ENCODE measurements around the gene MNT.

Gene MNT

DNA sequence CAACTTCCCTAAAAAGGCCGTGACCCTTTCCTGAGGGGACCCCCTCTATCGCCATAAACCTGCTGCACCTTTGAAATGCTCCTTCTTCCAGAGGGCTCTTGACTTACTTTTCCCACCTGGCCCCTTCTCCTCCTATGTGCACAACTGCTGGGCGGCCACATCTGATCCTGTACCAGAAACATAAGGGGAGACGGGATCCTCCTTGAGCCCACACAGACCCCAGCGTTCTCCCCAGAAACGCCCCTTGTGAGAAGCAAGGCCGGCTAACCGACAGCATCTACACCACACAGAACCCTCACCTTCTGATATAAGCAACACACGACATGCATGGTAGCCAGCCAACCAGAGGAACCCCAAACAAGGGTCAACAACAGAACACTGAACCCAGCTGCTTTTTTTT, 14.2 kb upstream of the MNT start:
- no peak for DNase-seq

DNA sequence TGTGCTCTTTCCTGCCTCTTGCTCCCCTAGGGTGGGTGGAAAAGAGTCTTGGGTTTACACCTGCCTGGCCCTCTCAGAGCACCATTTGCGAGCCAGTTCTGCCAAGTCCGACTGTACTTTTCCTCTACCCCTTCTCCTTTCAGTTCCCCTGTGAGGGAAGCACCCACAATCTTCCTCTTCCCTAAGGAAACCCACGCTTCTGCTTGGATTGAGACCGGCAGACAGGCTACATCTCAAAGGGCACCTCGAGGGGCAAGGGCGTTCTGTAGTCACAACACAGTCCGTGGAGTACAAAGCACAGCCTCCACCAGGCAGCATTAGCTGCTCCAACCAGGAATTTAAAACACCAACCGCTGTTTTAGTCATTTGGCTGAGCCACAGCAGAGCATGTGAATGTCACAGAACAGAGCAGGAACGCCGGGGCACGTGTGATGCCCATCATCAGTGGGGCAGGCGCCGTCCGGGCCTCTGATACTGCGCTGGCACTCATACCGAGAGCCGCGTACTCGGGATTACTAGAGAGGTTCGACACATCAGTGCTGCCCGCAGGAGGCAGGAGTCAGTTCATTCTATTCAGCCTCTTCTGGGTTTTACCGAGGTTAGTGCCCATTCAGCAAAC, 13.7 kb upstream of the MNT start:
- no peak for DNase-seq

DNA sequence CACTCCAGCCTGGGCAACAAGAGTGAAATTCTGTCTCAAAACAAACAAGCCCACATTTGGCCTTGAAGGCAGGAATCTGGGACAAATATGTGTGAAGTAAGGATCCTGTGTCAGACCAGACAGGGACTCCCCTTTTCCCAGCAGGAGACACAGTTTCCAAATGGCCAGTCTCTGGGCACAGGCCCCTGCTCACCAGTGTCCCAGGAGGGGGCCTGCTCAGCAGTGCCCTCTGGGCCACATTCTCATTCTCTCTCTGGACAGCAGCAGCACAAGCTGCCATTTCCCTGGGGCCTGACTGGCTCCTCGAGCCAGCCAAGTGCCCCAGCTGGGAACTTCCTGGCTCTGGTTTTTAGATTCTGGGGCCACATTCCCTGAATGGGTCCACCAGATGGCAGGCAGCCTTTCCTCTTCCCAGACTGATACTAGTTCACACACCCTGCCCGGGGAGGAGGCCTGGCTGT, 11.7 kb upstream of the MNT start:
- DNase-seq = no peak

DNA sequence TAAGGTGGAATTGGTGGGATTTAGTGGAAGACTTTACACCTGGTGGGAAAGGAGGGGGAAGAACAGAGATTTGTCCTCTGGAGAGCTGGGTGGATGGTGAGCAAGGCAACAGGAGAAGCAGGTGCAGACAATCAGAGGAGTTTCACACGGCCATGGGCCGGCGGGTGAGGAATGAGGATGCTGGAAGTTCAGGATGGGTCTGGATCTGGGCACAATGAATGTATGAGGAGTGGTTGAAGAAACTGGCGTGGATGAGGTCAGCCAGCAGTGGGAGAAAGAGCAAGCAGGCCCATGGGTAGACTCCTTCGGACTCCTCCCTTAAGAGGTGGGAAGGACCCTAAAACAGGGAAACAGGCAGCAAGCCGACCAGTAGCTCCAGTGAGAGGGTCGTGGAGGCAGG, 10.1 kb upstream of the MNT start:
- DNase-seq = no peak

DNA sequence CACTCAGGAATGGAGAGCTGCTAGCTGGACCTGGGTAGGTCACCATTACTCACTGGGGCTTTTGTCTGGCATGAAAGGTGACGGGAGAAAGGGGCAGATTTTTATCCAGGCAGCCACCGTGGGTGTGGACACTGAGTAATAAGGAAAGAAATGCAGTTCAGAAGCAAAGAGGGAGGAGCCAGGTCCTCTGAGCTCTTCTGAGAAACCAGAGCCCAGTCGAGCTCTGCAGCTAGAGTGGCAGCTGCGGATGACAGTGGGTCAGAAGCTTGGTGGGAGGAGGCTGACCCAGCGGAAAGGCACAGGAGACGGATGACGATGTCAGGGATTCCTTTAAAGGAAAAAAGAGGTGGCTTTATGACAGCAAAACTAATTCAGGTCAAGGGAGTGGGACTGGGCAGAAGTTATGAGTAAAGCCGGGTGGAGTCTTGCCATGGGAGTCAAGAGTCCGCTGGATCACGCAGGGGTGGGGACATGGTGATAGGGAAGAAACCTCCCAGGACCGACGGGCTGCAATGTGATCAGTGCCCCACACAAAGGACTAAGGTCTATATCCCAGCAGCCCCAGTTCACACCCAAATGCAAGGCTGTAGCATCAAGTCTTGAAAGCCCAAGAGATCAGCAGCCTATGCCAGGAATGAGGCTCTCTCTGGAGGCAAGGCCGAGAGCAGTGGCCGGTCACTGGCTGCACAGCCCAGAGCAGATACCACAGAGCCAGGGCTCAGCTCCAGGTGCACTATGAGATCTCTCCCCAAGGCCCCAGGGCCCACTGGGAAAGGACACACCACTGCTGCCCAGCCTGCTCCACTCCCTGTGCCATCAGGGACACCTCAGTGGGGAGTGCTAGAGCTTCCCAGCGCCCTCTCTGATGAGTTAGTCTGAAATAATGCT, 6.3 kb upstream of the MNT start:
- DNase-seq = peak in 1 of 5 experiments; percentile 49

DNA sequence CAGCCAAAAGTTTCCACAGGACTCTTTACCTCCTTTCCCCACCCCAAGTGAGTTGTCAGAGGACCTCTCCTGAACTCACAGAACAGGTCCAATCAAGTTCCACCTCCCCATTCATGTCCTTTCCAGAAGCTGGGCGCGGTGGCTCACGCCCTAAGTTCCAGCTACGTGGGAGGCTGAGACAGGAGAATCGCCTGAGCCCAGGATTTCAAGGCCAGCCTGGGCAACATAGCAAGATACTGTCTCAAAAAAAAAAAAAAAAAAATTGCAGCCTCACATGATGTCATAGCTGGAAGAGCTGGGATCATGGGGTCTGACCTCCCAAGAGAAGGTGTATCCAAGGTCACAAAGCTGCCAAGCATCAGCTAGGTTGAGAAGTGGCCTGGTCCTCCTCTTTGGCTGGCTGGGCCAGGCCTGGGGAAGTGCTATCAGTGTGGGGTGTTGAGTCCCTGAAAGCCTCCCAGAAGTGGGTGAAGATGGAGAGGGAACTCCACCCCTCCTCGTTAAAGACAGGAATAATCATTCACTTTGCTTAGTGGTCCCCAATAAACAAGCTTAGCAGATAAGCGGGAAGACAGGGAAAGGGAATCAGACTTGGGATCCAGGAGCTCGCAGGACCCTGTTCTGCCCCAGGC, 5.5 kb upstream of the MNT start:
- no peak for DNase-seq

DNA sequence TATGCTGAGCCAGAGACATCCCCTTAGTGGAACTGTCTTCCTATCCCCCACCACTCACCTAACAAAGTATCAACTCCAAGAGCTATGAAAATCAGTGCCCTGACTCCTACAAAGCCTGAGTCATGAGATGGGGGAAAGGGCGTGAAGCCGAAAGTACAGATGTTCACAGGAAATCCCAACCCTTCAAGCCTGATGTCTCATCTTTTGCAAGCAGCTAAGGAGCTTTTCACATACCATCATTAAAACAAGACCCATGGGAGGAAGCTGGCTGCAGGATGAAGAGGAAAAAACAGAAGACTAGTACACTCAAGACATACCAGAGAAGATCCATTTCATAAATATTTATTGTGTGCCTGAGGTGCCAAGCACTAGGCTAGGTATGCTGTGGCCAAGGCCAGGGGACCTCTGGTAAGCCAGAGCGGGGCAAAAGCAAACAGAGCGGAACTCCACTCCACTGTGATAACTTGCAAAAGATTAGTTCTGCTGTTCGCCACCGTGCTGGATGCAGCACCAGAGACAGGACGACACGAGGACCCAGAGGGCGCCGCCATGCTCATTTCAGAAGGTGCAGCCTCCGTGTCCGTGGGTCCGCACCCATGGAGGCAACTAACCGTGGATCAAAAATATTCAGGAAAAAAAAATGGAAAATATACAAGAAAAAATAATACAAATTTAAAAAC, 4.5 kb upstream of the MNT start:
- DNase-seq = no peak

DNA sequence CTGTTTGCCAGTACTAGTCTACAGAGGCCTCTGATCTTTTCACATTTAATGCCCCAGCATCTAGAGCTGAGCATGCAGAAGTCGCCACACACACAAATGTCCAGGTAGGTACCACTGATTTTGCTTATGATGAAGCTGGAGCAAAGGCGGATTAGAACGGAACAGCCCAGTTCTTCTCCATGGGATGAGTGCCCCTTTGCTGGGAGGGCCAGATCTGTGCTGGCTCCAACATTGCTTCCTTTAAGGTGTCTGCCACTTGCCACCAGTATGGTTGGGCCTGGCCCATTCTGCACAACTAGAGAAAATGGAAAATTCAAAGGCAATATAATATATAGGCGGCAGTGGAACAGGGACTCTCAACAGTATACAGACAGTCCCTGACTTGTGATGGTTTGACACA, 2.2 kb upstream of the MNT start:
- no peak for DNase-seq

DNA sequence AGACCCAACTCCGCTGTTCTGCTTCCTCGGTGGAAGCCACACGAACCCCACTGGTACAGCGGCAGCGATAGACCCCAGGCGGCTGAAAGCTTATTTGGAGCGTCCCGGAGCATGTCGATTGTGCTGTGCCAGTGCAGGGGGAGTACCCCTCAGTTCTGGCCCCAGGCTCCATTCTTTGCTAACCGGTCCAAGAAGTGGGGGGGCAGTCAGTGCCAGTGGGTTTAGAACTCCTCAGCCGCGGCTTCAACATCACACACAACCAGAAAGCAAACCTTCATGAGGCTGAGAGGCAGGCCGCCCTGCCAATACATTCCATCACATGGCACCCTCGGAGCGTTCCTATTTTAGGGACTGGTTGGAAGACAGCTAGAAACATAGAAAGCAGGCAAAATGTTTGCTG, 1.7 kb upstream of the MNT start:
- DNase-seq = peak in 1 of 5 experiments; percentile 24

DNA sequence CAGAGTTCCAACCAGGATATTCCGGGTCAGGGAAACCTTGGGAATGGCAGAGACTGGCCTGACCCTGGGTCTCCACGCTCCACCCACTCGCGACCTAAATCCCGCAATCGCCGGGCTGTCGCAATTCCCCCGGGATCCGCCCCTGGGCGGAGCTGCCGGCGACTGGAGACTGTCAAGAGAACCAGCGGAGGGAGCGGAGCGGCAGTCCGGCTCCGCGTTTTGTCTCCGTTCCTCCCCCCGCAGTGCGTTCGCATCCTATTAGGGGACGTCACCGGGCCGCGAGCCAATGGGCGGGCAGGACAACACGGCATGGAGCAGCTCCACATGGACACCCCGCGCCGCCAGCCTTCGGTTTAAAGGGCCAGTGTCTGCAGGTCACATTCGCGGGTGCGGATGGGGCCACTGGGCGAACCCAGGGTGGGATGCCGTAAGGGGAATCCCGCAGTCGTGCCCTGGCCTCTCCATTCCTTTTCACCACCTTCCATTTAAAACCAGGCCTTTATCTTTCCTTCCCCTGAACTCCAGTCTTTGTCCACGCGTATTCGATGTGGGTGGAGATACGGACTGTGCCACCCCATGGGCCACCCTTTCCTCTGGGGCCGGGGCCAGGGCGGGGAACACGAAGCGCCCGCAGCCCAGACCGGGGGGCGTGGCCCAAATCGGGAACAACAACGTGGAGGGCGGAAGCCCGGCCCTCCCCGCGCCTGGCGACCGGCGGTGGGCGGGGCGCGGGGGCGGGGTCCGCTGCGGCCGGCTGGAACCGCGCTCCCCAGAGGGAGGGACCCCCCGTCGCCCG, 764 bp upstream of the MNT start:
- DNase-seq = peak; percentile 98 to 100 (median 100)

DNA sequence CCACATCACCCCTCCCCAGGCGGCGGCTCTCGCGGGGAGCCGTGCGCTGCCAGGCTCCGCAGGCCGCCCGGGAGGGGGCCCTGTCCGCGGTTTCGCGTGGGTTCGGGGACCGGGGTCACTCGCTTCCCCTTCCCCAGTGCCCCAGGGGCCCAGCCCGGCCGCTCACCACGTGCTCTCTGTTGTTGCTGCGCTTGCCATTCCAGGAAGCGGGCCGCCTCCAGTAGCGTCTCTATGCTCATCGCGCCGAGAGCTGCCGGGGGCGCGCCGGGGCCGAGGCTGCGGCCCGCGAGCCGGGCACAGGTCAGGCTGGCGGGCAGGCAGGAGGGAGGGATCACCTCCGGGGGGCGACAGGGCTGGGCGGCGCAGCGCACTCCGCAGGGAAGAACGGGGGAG, 390 bp downstream of the MNT start:
- DNase-seq = peak in 4 of 5 experiments; percentile 38 to 76 (median 43)

DNA sequence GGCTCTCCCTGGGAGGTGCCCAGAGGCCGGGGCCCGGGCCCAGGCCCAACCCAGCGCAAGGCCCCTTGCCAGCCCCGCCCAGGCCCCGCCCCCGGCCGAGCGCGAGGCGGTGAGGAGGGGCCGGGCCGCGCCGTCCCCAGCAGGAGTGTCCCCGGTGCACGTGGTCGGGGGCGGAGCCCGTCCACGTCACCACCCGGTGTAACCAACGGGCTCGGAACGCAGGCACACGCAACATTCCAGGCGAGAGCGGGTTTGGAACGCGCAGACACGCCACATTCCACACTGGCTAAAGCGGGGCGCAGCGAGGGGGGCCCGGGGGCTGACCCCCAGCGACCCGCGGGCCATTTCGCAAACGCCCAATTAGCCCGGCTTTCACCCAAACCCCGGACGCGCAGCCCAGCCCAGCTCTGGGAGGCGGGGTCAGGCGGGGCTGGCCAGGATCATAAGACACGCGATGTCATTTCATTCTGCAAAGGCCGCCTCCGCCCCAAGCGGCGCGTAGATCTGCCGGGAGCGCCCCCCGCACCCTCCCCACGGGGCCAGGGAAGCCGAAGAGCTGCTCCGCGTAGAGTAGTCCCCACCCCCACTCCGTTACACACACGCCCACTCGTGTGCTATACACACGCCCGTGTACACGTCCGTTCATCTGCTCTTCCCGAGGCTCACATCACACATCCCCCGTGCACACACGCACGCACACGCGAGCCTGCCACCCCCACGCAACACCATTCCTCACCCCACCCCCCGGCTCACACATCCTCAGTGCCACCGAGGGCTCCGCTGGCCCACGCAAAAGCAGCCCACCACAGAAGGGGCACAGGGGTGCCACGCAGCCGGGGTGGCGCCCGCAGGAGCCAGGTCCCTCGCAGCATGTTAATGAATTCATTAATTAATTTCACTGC, 1.0 kb downstream of the MNT start:
- DNase-seq = peak; percentile 84 to 97 (median 92)

DNA sequence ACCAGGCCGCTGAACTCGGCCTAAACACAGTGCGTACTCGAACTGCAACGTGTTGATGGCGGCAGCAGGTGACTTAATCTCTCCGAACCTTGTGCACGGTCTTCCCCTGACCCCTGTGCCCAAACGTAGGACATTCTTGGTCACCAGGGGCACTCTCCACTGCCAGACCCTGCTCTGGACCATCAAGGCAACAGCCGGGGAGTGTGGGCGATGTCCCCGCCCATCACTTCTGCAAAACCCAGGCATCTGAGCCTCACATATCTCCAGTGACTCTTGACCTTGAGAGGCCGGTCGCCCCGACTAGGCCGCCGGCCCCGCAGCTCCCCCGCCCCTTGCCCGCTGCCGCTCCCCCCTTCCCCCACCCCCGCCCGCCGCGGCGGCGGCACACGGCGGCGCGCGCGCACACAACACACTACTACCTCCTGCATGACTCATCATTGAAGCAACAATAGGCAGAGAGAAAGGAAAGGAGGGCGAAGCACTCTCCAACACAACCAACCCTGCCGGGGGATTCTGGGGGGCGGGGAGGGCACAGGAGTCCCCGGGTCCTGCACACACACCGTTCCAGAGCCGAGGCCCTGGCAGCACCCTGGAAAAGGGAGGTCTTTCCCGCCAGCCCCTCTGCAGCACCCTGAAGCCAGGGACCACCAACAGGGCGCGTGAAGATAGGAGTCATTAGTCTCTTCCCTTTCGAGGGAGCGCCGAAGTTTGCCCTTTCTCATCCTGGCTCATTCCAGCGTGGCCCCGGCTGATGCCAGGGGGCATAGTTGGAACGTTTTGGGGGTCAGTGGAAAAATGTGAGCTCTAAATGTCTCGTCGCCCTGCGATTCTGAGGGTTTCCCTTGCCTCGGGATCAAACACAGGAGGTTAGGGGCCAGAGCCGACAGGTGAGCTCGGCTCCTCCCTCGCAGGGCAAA, 1.9 kb downstream of the MNT start:
- DNase-seq = peak in 4 of 5 experiments; percentile 36 to 86 (median 44)

DNA sequence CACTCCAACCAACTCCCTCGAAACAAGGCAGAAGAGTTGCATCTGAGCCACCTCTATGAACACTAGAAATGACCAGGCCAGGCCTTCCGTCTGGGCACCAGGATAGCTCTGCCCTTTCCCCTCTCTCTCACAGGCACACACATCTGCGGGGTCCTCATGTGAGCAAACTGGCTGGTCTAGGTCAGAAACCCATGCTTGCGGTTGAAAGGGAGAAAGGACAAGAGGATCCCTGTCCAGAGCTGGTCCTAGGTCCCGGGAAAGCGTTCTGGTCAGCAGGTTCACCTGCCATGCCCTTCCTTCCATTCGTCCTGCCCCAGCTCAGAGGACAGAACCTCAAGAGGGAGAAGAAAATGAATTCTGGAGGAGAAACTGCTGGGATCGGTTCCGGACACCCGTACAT, 2.7 kb downstream of the MNT start:
- DNase-seq = no peak

DNA sequence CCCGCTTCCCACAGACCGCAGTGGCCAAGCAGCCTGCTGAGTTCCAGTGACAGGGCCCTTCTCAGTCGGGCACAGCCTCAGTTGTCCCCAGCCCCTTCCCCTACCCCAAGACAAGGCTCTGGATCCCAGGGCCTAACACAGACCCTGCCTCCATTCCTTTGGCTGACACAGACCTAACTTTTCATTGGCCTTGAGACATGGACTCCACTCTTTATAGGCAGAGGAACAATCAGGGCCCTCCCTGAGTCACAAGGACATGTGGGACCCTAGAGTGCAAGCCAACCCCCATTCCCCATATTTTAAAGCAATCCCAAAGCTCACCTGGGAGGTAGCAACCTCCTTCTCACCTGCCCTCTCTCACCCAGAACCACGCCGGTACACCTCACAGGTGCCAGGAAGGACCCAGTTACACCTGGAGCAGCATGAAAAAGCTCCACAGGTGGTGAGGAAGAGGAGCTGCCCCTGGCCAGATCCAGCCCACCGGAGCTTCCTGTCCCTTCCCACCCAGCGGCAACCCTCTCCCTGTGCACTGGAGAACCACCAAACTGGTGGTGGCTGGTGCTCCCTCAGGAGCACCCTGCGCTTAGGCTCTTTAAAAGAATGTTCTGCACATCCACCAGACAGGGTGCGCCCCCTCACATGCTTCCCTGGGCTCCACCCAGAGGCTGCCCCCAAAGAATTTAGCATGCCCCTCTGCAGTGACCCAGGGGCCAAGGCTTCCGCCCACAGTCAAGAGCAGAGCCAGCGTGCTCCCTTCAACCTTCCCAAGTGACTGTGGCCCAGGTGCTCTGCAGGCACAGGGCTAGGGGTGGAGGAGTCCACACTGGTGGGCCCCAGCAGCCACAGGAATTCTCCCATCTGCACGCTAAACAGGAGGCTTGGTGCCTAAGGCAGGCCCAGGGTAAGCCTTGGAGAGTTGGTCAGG, 3.4 kb downstream of the MNT start:
- DNase-seq = no peak

DNA sequence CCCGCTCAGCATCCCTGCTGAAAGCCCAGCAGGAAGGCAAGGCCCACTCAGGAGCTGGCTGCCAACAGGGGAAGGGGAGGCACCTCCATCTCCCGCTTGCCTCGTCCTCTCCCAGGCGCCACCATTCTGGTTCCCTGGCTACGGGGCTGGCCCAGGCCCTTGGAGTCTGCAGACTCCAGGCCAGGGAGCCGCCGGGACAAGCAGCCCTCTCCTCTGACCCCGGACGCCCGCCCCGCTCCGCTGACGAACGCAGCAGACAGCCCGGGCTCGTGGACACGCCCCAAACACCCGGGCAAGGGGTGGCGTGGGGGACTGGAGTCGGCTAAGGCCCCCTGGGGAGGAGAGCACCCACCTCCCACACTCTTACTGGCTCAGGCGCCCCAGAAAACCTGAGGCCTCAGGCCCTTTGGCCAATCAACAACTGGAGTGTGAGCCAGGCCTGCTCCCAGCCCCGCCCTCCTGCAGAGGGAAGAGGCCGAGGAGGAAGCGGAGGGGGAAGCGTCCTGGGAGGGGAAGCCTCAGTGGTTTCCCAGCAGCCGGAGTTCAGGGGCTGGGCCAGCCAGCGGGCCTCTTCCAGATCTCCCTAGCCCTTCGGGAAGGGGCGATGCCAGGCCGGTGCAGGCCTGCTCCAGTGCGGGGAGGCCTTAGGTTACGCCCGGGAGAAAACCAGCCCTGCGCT, 4.2 kb downstream of the MNT start:
- DNase-seq = peak in 2 of 5 experiments; percentile 16 to 49

DNA sequence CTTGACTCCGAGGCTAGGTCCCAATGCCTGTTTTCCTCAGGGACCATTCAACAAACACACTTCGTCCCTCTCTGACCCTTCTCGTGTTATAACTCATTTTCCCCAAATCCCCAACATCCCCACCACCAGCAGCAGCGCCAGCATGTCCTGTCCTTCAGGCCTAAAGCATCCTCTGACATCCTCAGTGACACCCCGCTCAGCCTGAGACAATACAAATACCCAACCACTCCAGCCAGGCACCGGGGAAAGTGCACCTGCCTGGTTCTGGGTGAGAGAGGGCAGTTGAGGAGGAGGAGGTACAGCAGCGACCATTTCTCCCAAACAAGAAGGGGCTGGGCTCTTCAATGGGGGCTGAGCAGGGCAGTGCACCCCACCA, 4.7 kb downstream of the MNT start:
- no peak for DNase-seq
